Activated T-cell treated with anti-CD3 and anti-CD28 coated beads, Interleukin-2, amount 50 U/mL, for 4 hours (primary cell): Measurements from ENCODE around the gene CTNNAL1. TPM values are rescaled to one million over a fixed set of nuclear protein-coding genes. Genes with fewer than 3 reads are reported as not detected.

ENCODE experiments used
- ATAC-seq, 2 donors: fragments of 200-7000 bp; cut with Tn5 transposase; one replicate each; pipeline ENCODE4 v1.10.0; 2021
- DNase-seq: peaks from one replicate; pipeline ENCODE4 v3.0.0-alpha.2; 2020
- H3K27me3 Mint-ChIP-seq: one replicate; pipeline ENCODE4 v1.8.0; 2021; ENCODE audit warnings: low read depth, mixed read lengths
- H3K36me3 Mint-ChIP-seq: one replicate; pipeline ENCODE4 v1.8.0; 2022; ENCODE audit warnings: mixed read lengths; ENCODE audit not compliant: insufficient read depth
- H3K4me1 Mint-ChIP-seq: one replicate; pipeline ENCODE4 v1.8.0; 2021; ENCODE audit warnings: low read depth, mixed read lengths
- H3K4me3 Mint-ChIP-seq: one replicate; pipeline ENCODE4 v1.8.0; 2021; ENCODE audit warnings: mild to moderate bottlenecking, moderate library complexity, mixed read lengths
- H3K9me3 Mint-ChIP-seq: one replicate; pipeline ENCODE4 v1.8.0; 2021; ENCODE audit warnings: mixed read lengths
- total RNA-seq, 3 donors: library from RNA; stranded (reverse); gene quantifications; one replicate each; pipeline ENCODE4 v1.2.1, GENCODE V29; 2021

Gene CTNNAL1
- total RNA-seq, 3 donors from 2014 or later, result 5.0 to 7.4 (median 5.6) TPM

DNA sequence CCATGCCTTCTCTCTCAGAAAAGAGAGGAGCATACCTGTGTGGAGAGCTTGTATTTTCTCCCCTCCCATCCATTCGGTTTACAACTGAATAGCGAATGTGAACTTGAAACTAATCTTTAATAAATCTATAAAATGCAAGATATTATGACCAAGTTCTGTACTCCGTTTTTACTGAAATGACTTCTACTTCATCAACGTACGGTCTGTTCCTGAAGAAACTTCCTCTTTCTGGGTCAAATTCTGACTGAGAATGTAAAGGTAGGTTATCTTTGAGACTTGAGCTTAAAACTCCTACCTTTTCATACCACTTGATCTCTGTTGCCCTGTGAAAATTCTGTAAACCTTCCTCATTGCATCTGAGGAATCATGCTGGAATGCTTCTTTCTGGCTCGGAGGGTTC is 4.2 kb upstream of the CTNNAL1 start:
- Mint-ChIP-seq H3K4me3 (no peak overlapping the region), H3K9me3 (no peaks in the 10 kb centered on the region), H3K36me3 (peaks cover 13% of the 10 kb centered on the region), H3K4me1 (peaks cover 8% of the 10 kb centered on the region), H3K27me3 (no peaks in the 10 kb centered on the region)
- ATAC-seq (no peak), DNase-seq (no peak)

DNA sequence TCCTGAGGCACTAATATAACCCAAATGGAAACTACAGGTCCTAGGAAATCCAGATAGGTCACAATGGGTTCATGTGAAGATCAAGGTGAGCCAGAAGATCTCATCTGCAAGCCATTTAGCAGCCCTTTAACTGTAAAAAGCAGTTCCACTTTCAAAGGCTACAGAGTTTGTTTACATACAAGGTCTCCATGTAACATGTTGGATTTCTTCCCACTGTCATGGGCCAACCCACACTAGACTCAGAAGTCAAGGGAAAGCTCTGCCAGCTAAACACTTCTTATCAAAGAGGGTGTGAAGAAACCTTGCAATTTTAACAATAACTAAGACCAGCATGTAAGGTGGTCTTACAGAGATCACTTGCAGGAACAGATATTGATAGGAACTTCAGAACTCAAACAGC is 3.8 kb upstream of the CTNNAL1 start:
- ATAC-seq, result no peak
- Mint-ChIP-seq H3K4me1 (peaks cover 13% of the 10 kb centered on the region), H3K9me3 (no peaks in the 10 kb centered on the region), H3K36me3 (peaks cover 13% of the 10 kb centered on the region), H3K27me3 (no peaks in the 10 kb centered on the region), H3K4me3 (no peak overlapping the region)
- no peak for DNase-seq

DNA sequence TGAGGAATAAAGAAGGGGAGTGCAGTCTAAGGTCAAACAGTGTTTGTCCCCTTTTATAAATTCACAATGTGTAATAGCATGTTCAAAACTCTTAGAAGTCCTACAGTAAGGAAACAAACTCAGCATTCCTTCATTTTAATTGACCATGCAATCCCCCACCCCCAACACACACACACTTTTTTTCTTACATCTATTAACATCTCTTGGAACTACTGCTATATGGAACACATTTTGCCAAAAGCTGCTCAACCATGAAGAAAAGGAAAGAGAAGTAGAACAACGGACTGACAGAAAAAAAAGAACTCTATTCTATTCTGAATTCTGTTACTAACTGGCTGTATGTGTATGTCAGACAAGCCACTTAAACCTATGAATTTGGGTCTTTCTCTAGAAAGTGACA is 2.8 kb upstream of the CTNNAL1 start:
- peaks cover 13% of the 10 kb centered on the region for H3K36me3 Mint-ChIP-seq

DNA sequence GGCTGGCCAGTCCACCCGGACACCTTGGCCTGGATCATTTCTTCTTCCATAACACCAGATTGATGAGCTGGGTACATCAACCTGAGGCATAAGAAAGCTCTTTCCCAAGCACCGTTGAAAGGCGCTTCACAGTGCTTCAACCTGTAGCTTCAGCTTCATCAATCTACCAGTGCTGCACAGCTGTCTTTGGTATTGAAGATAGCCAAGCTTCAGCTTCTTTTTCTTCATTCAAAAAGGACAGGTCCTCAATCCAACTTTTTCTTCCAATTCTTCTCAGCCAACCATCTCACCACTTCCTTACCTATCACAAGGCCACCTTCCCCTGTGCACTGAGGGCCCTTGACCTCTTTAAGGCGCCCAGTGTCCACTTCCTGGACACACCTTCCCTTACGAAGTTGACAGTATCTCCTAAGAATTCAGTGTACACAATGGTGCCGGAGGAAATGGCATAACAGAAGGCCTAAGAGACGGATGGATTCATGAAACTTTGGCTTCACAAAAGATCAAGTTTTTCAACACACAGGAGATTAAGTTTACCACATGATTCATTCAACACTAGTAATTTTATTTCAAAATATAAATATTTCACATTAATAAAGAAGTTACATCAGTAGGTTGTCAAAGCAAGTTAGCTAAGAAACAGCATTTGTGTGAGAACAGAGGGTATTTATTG is 1.4 kb upstream of the CTNNAL1 start:
- Mint-ChIP-seq H3K4me1 (peaks cover 32% of the 10 kb centered on the region), H3K9me3 (no peaks in the 10 kb centered on the region), H3K4me3 (peak overlapping the region; percentile 87), H3K36me3 (peaks cover 8% of the 10 kb centered on the region), H3K27me3 (no peaks in the 10 kb centered on the region)
- DNase-seq, result no peak
- no peak for ATAC-seq

More for the DNA sequence above, 2.8 kb upstream of the CTNNAL1 start:
- H3K4me3 Mint-ChIP-seq, result no peak overlapping the region
- DNase-seq (no peak), ATAC-seq (no peak)
- H3K9me3 Mint-ChIP-seq, result no peaks in the 10 kb centered on the region
- peaks cover 22% of the 10 kb centered on the region for H3K4me1 Mint-ChIP-seq
- no peaks in the 10 kb centered on the region for H3K27me3 Mint-ChIP-seq

DNA sequence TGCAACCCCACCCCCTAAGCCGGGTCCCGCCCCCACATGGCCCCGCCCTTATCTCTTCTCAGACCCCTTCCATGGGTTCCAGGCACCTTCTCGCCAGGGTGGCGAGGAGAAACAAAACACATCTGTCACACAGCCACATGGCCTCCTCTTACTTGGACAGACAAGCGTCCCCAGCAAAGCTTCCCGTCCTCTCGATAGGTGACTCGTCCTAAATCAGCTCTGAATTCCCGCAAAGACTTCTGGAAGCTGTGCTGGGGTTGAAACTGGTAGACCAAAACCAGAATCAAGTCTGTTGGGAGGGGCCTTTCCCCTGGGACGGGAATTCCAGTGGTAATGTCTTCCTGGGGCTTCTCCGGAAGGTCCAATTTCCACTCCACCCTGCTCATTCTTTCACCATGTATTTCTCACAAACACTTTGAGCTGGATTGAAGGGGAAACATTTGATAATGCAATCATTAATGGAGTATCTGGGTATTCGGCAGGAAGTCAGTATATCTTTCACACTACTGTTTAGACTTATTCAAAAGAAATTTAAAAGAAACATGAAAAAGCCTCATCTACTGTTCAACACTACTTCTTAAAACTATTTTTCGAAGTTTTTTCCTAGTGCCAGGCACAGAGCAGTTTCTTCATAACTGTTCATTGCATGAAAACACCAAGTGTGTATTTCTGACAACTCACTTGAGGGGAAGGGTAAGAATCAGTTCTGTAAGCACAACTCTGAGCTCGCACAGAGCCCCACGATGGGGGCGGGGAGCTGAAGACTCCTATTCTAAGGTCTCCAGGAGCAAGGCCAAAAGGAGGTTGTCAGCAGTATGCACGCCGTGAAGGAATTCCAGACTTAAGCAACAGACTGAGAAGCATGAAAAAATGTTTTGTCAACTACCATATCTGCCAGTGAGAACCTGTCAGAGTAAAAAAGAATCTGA is 644 bp upstream of the CTNNAL1 start:
- H3K36me3 Mint-ChIP-seq, result peaks cover under 1% of the 10 kb centered on the region
- DNase-seq (no peak), ATAC-seq (no peak)
- H3K27me3 Mint-ChIP-seq, result no peaks in the 10 kb centered on the region
- peaks cover 32% of the 10 kb centered on the region for H3K4me1 Mint-ChIP-seq
- peak overlapping the region; percentile 87 for H3K4me3 Mint-ChIP-seq
- H3K9me3 Mint-ChIP-seq, result no peaks in the 10 kb centered on the region

DNA sequence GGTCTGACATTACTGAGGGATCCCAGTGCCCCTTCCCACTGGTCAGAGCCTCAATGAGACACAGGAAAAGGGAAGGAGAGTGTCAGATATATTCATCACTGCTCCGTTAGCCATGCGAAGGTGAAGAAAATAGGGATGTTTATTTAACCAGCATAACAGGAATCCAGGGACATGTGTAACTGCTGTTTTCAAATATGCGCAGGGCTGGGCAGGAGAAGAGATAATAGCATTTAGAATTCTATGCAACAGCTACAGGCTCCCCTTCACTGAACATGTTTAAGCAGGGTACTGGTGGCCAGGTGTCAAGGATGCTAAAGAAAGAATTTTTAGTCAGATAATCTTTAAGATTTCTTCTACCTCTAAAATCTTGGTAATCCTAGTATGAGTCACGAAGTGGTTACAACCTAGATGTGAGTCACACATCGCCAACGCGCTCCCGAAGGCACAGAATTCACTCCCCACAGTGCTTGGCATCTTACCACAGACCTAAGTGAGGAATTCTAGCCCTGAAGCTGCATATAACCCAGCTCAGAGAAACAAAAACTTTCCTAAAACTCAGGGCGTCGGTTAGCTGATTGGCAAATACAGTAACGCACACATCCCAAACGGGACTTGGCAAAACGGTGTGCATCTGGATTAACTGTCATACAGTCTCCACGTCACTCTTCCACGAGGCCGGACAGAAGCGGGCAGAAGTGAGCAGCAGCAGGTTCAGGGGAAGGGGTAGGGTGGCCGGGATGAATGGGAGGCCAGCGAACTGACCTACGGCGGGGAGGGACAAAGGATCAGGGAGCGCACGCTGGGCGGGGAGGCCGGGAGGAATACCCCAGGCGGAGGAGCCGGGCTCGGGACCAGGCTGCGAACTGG is 1.1 kb downstream of the CTNNAL1 start:
- H3K4me1 Mint-ChIP-seq, result peaks cover 32% of the 10 kb centered on the region
- ATAC-seq, result peak; percentile 41 to 58
- H3K9me3 Mint-ChIP-seq, result no peaks in the 10 kb centered on the region
- peak; percentile 42 for DNase-seq
- no peaks in the 10 kb centered on the region for H3K27me3 Mint-ChIP-seq
- H3K4me3 Mint-ChIP-seq, result peak overlapping the region; percentile 94
- no peaks in the 10 kb centered on the region for H3K36me3 Mint-ChIP-seq

DNA sequence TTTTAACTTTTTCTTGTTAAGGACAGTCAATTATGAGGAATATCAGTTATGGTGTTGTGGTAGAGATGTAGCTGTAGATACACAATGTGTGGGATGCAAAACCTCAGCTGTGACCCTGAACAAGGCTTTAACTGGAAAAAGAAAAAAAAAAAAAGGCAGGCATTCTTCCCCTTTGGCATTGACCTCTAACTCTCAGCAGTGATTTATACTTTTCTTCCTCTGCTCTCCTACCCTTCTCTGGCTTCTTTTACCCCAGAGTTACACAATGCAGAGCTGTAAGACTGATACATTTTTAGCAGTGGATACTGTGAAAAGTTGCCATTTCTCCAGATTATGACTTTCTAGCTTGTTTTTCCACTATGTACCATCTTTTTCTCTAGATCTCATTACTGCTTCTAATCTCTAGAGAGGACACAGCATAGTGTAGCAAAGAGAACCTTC is 2.0 kb downstream of the CTNNAL1 start:
- Mint-ChIP-seq H3K36me3 (no peaks in the 10 kb centered on the region), H3K4me3 (no peak overlapping the region), H3K27me3 (no peaks in the 10 kb centered on the region), H3K4me1 (peaks cover 32% of the 10 kb centered on the region), H3K9me3 (no peaks in the 10 kb centered on the region)
- ATAC-seq, result no peak
- no peak for DNase-seq

DNA sequence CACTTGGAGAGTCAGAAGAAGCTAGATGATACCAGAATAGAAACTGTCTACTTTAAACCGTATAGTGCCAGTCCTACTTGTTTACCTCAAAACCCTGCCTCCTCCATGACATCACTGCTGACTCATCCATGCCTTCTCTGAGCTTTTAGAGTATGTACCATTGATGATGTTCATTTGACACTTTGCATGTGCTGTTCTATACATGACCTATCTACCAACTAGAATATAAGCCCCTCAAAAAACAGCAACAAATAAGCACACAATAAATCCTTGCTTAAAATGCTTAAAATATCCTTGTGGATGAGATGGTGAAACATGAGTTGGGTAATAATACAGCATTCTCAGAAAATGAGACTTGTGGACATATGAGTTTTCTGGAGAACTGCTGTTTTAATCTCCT is 2.6 kb downstream of the CTNNAL1 start:
- Mint-ChIP-seq H3K4me1 (peaks cover 32% of the 10 kb centered on the region), H3K27me3 (no peaks in the 10 kb centered on the region), H3K4me3 (no peak overlapping the region), H3K36me3 (no peaks in the 10 kb centered on the region), H3K9me3 (no peaks in the 10 kb centered on the region)
- ATAC-seq (peak in 1 of 2 donors; percentile 44), DNase-seq (peak; percentile 58)

DNA sequence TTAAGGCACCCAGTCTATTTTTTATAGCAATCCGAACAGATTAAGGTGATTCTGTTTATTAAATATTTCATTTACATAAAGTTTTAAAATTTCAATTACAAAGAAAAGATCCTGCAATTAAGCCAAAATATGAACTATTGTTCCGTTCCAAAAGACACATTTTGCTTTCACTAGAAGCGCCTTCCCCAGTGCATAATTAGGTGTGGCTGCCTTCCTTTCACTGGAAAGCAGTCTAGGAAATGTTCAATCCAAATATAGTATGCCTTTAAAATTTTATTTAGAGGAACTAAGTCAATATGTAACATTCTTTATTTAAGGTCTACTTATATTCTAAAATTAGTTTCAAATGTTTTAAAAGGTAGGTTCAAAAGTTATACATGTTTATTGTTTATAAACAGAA is 7.6 kb downstream of the CTNNAL1 start:
- no peak for ATAC-seq
- Mint-ChIP-seq H3K36me3 (peaks cover 9% of the 10 kb centered on the region), H3K27me3 (no peaks in the 10 kb centered on the region), H3K9me3 (peaks cover 17% of the 10 kb centered on the region), H3K4me1 (peaks cover 8% of the 10 kb centered on the region), H3K4me3 (no peak overlapping the region)
- DNase-seq, result no peak

DNA sequence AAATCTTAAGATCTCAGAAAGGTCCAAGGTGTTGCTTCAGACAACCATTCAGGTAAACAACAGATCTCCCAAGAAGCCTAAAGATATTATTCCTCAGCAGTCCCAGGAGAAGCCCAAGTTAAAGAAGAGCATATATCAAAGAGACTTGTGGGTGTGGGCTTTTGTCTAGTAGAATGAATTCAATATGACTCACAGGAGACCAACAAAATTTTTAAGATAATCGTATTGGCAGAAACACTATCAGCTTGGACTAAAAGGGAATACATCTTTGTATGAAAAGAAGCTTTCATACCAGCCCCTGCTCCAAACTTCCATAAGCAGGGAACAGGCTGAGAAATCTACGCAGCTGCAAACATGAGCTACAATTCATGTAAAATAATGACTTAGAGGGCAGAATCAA is 10.2 kb downstream of the CTNNAL1 start:
- Mint-ChIP-seq H3K4me3 (no peak overlapping the region), H3K9me3 (peaks cover 17% of the 10 kb centered on the region), H3K36me3 (peaks cover 9% of the 10 kb centered on the region), H3K27me3 (no peaks in the 10 kb centered on the region), H3K4me1 (peaks cover 6% of the 10 kb centered on the region)
- ATAC-seq, result no peak
- no peak for DNase-seq

DNA sequence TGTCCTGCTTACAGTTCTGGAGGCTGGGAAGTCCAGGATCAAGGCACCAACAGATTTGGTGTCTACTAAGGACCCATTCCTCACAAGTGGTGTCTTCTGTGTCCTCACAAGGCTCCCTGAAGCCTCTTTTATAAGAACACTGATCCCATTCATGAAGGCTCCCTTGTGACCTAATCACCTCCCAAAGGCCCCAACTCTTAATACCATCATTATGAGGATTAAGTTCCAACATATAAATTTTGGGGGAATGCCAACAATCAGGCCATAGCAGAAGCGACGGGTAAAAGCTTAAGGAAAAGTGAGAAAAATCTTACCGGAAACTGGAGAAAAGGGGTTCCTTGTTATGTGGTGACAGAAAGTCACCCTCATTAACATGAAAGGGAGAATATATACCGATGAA is 11.2 kb downstream of the CTNNAL1 start:
- Mint-ChIP-seq H3K36me3 (peaks cover 11% of the 10 kb centered on the region), H3K9me3 (peaks cover 17% of the 10 kb centered on the region), H3K4me1 (peaks cover 6% of the 10 kb centered on the region), H3K27me3 (no peaks in the 10 kb centered on the region), H3K4me3 (no peak overlapping the region)
- ATAC-seq, result no peak
- DNase-seq, result no peak

DNA sequence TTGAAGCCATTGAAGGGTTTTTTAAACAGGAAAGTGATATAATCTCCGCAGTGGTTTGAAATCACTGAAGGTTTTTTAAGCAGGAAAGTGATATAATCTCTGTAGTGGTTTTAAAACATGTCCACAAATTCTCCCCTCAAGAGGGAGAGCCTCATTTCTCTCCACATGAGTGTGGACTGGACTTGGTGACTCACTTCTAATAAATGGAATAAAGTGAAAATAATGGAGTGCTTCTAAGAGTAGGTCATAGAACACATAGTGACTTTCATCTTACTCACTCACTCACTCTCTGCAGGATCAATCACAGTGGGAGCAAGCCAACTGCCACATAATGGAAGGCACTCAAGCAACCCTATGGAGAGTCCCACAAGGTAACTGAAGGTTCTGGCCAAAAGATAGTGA is 12.0 kb downstream of the CTNNAL1 start:
- ATAC-seq (no peak), DNase-seq (no peak)
- Mint-ChIP-seq H3K9me3 (peaks cover 17% of the 10 kb centered on the region), H3K36me3 (peaks cover 11% of the 10 kb centered on the region), H3K27me3 (no peaks in the 10 kb centered on the region), H3K4me1 (peaks cover 6% of the 10 kb centered on the region), H3K4me3 (no peak overlapping the region)

DNA sequence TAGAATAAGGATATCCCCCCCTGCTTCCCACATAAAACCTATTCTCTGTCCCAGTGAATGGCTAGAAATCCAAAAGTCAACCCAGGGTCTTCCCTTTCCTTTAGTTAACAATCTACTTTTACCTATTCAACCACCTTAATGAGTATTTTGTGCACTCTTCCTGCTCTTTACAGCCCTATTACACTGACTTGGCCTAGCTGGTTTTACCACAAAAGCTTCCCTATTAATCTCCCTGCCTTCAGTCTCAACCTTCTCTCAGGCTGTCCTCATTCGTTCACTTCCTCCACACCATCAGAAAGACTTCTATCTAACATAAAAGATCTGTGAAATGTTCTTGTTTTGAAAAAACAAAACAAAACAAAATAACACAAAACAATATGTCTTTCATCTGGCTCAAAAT is 16.2 kb downstream of the CTNNAL1 start:
- Mint-ChIP-seq H3K4me1 (peaks cover 12% of the 10 kb centered on the region), H3K36me3 (peaks cover 4% of the 10 kb centered on the region), H3K27me3 (no peaks in the 10 kb centered on the region), H3K4me3 (no peak overlapping the region), H3K9me3 (peaks cover under 1% of the 10 kb centered on the region)
- DNase-seq (no peak), ATAC-seq (no peak)

DNA sequence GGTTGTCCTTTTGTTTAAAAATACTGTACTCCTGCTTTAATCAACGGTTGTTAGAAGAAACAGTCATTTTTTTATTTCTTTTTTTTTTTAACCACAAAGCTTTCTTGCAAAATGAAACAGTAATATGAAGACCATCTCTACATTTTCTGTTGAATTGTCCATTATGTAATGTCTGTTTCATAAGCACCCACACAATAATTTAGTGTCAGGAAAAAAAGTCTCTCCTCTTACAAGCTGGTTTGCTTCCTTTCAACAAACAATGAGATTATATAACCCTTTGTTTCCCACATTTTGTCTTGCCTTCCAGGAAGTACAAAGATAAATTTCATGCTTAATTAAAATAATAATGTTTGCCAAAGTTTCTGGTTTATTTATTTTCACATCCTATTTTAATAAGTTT is 16.7 kb downstream of the CTNNAL1 start:
- no peak for DNase-seq
- no peaks in the 10 kb centered on the region for H3K9me3 Mint-ChIP-seq
- no peak overlapping the region for H3K4me3 Mint-ChIP-seq
- H3K27me3 Mint-ChIP-seq, result no peaks in the 10 kb centered on the region
- peaks cover 12% of the 10 kb centered on the region for H3K4me1 Mint-ChIP-seq
- no peak for ATAC-seq
- H3K36me3 Mint-ChIP-seq, result peaks cover 2% of the 10 kb centered on the region
